Bronchial smooth muscle cell (primary cell): Measurements from ENCODE around the gene ATP1B1. TPM values are rescaled to one million over a fixed set of nuclear protein-coding genes. Genes with fewer than 3 reads are reported as not detected.

ENCODE experiments used
- total RNA-seq: library from RNA; depleted of rRNA; stranded (reverse); fragments of >200 nt; gene quantifications from 2 replicates; pipeline ENCODE4 v1.2.1, GENCODE V29; 2014

Gene ATP1B1
- 1.1 and 4.7 TPM in 2 replicates for total RNA-seq

GRCh38 chr1:169106095-169106920 lies at the start of gene ATP1B1:
ATP1B1 (plus strand) TSS chr1:169106690; CDS start chr1:169106830, 140 bp downstream.

